GM21717 (cell line): ENCODE results near the gene OSBP2.

Experiments used
- ATAC-seq: cut with Tn5 transposase; IDR thresholded peaks from one replicate; pipeline ENCODE4 v1.9.1; 2021; ENCODE audit warnings: mild to moderate bottlenecking, moderate library complexity; ENCODE audit not compliant: unreplicated experiment

Gene OSBP2

DNA sequence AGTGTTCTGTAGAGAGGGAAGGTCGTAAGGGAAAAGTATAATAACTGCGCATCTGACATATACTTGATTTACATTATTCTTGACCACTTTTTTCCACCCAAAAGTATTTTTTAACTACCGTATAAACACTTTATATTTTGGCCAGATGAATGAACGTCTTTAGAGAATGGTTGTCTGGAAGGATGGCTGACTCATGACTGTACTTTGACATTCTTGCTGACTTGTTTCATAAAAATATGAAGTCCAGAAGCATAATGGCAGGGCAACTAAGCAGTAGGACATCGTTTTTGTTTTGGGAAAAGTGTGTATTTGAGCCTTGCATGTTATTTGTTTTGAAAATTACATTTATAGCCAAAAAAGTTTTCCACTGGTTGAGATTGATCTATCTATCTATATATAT, 110.0 kb downstream of the OSBP2 start:
- ATAC-seq = no peak

DNA sequence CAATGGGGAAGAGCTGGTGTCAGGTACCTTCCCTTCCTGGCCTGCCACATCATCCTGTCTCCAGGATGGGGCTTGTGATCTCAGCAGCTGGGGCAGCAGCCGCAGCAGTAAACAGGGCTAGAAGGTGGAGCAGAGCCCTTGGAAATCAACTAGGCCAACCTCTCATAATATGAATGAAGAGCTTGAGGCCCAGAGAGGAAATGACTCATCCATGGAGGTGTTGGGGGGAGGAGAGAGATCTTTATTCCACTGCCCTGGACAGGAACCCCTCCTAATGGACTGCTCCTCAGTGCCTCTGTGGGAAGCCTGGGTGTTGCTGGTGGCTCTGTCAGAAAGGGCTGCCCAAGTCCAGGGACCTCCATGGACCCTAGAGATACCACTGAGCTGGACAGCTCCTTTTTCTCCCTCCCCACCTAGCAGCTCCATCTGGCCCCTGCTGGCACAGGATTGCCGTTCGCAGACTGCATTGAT, 111.8 kb downstream of the OSBP2 start:
- ATAC-seq = no peak

DNA sequence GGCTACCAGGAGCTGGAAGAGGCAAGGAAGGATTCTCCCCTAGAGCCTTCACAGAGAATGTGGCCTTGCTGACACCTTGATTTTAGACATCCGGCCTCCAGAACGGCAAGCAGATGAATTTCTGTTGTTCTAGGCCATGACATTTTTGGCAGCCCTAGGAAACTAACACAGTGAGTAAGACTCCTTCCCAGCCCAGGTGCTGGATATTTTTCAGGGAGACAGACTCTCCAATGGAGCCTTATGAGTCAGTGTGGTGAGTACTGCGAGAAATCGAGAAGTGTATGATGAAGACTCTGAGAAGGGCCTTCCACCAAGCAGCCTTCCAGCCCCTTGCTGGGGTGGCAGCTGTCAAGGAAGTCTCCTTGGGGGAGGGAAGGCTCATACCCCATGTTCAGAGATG, 114.4 kb downstream of the OSBP2 start:
- no peak for ATAC-seq

DNA sequence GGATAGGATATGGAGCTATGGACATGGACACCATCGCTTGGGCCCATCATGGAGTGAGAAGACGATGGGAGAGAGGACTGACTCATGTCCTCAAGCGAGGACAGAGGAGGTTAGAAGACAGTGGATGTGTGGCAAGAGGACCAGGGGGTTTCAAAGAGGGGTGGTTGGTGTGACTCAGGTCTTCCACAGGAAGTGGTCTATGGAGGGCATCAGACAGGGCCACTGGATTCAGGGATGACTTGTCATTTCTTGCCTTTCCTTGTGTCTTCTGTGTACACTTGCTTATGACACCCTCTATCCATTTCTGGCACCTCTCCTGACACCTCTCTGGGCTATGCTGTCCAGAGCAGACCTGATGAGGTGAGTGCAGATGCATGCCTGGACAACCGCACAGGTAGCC, 115.4 kb downstream of the OSBP2 start:
- ATAC-seq = no peak

DNA sequence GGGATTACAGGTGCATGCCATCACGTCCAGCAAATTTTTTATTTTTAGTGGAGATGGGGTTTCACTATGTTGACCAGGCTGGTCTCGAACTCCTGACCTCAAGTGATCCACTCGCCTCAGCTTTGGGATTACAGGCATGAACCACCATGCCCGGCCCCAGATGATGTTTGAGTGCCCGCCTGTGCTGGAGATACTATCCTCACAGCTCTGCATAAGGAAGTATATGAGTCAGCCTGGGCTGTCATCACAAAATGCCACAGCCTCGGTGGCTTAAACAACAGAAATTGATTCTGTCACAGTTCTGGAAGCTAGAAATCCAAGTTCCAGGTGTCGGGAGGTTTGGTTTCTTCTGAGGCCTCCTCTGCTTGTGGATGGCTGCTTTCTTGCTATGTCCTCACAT, 119.3 kb downstream of the OSBP2 start:
- ATAC-seq = no peak

DNA sequence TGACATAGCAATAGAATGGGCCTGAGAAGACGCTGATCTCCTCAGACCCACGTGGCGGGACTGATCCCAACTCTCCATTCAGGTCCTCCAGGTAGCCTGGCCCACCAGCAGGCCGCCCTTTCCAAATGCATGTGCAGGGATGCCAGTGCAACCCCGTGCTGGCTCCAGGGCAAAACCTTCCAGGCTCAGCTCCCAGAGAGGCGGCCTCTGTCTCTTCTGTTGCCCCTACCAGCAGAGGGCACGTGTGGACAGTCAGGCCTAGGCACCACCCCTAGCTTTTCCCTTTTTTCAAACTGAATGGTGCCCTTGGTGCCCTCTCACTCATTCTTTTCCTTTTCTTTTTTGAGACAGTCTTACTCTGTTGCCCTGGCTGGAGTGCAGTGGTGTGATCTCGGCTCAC, 121.7 kb downstream of the OSBP2 start:
- ATAC-seq = no peak

DNA sequence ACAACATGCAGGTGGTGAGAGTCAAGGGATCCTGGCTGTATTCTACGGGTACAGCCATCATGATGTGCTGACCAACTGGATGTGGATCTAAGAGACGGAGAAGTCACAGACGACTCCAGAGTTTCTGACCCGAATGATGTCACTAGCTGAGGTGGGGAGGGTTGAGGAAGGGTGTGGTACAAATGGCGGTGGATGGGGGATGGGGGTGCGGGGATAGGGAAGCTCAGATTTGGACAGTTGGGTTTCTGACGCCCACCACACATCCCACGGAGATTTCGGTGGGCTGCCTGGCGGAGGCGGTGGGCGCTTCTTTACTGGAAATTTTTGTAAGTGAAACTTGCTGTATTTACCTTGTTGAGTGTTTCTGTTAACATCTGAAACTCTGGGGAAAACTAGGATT, 126.7 kb downstream of the OSBP2 start:
- no peak for ATAC-seq

DNA sequence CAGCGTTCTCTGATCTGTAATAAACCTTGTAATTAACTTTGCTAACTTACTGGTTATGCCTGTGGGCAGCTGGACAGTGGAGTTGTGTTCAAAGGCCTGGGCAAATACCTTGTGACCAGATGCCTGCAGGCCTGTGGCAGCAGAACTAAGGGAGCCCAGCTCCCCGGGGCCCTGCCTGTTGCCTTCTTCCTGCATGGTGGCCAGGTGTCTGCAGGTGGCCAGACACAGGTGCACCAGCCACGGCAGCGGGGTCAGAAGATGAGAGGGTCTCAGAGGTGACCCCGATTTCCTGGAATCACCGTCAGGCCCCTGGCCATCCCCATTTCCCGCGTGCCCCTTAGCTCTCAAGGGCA, 127.2 kb downstream of the OSBP2 start:
- no peak for ATAC-seq

DNA sequence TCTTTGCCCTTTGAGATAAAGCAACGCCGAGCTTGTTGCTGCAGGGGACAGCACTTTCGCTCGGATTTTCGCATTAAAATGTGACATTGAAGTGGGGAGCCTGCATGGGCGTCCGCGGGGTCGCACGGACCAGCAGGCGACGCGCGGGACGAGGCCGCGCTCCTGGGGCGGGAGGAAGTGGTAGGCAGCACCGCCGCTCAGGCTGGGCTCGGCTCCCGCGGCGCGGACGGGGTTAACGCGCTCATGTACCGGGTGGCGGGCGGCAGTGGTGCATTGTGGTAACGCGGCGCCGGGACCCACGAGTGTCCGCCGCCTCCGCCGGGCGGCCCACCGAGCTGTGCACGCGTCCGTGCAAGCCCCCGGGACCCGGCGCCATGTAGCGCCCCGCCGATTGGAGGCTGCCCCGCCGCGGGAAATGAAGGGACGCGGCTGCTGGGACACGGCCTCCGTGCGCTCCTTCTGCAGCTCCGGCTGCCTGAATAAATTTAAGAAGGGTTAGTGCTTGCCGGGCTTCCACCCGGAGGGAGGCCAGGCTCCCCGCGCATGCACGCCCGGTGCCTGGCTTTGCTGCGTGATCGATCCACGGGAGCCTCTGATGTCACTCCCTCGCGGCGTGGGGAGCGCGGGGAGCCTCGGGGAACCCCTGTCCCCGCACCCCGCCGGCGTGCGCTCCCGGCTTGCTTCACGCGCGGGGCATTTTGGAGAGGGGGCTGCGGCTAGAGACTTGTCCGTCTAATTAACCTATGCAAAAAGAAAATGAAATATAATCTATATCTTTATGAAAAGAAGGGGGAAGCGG, 127.7 kb downstream of the OSBP2 start:
- ATAC-seq = no peak

DNA sequence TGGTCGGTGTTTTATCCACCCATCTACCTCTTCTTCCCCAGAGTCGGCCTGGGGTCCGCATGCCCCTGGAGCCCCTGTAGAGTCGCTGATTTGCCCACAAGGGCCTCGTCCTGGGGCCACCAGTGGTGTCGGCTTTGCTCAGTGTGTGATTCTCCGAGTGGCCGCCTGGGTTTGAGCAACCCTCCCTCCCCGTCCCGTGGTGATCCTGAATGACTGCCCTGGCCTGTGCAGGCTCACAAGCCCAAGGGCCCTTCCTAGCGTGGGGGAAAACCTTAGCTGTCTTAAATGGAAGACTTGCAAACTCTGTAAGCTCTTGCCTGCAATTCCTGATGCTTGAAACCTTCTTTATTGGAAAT, 128.3 kb downstream of the OSBP2 start:
- ATAC-seq = no peak

DNA sequence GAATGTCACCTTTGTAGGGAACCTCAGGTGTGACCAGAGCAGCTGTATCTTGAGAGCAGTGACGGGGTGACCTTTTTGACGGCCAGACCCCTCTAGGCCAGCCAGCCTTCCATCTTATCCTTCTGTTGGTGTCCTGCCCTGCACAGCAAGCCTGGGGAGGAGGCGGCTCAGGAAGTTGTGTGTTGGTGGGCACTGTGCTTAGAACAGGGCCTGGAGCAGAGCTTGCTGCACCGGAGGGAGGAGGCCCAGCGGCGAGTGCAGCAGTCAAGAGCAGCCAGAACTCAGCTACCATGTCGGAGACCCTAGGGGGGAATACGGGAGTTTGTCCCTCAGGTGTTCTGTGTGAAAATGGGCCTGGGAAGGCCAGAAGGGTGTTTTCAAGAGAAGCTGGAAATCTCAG, 129.4 kb downstream of the OSBP2 start:
- no peak for ATAC-seq

DNA sequence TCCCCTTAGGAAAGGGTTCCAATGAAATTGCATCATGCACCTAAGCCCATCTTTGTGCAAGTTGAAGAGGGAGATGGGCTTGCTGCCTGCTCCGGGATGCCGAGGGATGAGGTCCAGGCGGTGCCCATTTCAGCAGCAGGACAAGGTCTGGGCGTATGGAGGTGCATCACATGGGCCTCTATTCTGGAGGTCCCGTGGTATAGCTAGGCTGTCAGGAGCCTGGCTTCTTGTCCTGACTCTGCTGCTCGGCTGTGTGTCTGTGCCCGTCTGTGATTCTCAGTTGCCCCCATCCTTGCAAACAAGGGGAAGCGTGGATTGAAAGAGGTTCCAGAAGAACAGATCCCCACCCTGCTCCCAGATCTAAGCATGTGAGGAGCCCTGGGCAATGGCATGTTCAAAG, 130.0 kb downstream of the OSBP2 start:
- ATAC-seq = no peak

DNA sequence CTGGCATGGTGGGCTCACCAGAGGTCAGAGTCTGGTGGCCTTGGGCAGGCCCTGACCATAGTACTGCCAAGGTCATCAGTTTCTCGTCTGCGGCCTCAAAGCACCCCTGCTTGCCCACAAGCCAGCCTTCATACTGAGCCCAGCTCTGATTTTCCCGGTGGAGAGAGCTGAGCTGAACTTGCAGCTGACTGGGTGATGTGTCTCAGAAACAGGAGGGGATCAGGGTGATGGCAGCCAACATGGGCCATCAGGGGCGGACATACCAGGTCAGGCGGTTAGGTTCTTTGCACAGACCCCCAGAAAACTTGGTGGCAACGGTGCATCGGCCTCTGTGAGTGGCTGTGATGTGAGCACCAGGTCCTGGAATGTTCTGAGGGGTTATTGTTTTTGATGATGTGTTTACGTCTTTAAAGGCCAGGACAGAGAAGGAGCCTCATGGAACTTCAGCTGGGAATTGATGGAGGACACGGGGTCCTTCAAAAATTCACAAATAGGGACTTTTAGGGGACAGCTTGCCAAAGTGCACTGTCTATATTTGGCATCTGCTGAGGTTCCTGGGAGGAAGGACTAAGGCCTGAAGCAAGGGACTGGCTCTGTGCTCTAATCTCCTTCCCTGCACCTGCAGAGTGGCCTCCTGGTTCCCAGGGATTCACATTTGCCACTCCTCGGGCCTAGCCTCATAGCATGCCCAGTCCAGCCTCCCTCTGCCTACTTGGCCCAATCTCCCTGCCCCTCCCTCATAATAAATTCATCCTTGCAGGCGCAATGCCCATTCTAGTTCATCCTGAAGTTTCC, 131.2 kb downstream of the OSBP2 start:
- no peak for ATAC-seq

DNA sequence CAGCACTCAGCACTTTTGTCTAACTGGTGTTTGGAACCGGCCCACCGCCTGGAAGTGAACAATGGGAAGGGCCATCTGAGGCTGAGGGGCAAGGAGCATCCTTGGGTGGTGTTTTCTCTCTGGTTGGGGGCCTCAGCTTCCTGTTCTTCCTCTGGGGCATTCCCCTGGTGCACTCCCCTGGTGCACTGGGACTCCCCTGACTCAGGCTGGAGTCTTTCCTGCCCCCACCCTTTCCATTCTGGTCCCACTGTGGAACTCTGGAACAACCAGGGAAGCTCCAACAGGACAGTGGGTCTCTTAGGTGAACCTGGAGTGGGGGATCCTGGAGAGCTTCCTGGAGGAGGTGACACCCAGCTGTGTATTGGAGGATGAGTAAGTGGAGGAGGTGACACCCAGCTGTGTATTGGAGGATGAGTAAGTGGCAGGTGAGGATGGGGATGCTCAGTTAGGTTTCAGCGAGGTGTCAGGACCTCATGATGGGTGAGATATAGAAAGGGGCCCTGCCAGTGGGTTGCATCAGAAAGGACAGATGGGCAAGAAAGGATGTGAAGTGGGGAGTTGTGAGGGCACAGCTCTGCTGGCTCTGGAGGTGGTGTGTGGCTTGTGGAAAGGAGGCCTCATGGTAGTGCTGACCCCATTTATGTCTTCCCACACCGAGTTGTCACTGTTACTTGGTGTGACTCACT, 132.1 kb downstream of the OSBP2 start:
- ATAC-seq = no peak

DNA sequence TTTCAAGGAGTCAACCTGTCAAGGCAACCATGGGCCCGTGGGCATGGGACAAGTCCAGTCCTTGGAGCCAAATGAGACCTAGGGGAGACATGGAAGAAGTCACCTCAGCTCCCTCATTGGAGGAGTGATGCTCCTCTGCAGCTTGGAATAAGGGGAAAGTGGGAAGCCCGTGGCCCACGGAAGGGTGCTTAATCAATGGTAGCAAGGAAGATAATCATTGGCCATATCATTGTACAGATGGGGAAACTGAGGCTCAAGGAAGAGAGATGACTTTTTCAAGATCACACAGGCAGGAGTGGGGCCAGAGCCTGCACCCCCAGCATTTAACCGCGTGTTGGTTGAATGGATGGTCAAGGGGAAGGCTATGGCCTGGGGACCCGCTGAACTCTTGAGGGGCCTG, 133.0 kb downstream of the OSBP2 start:
- ATAC-seq = no peak

DNA sequence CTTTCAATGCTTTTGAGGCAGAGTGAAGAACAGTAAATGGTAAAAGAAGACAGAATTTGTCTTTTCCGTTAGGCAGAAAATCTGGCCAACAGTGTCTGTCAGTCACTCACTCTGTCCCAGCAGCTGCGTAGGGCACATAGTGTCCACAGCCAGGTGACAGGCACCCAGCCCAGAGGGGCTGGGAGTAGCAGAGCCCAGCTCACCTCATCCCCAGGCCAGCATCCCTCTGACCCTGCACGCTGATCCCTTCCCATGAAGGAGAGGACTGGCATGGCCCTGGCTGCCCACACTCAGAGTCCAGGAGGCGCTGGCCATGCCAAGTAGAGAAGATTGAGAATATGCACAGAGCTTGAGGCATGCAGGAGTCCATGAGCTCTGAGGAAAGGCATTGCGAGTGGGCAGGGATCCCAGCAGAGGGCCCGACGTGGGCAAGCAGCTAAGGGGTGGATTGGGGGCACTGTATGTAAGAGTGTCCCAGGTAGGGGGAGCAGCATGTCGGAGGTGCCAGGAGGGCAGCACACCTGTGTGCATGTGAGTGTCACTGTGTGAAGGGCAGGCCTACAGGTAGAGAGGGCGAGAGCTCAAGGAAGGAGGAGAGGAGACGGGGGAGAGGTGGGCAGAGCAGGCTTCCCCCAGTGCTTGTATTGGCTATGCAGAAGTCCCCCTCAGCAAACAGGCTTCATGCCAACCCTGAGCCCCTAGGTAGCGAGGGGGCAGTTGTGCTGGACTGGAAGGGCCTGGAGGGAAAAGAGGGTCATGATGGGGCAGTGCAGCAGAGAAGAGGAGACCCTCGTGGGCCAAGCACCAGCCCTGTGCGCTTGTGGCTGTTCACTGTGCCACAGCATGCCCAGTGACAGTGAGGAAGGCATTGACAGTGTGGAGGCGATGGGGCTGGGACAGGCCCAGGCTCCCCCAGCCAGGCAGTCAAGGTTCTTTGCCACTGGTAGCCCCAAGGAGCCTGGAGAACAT, 133.8 kb downstream of the OSBP2 start:
- no peak for ATAC-seq

DNA sequence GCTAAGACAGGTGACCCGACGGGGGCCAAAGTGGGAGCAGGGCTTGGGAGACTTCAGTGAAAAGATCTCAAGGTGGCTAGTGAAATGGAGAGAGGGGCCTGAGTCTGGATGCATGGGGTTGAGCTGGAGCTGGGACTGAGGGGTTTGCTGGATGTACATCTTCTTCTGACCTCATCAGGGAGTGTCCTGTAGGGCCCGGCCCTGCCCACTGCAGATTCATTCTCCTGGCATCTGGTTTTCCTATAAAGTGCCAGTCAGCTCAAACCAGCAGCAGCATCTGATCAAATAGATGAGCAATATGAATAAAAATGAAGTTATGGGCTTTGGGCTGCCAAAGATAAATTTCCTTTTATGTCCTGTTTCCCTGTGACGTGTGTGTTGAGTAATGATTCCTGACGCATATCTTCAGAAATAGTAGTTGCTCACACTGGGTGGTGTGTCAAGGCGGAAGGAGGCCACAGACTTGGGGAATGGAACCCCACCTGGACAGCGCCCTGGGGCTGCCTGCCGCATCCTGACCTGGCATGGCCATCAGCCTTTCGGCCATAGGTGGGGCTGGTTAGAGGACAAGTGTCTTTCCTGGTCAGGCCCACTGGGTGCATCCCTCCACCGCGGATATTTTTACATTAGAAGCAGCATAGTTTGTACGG, 135.4 kb downstream of the OSBP2 start:
- ATAC-seq = no peak

DNA sequence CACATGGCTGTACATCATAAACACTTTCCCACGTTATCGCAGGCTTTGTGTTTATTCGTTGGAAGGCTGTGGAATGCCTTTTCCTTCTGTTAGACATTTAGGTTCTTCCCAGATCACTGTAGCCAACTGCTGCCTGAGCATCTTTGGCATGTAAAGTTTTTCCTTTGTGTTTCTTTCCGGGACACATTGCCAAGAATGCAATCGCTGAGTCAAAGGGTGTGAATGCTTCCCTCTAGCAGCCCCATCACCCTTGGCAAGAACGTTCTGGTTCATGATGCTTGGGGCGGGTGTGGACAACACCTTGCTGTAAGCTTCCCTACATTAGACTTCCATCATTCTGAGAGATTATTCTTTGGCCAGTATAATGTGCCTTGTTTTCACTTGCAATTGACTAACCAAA, 136.2 kb downstream of the OSBP2 start:
- ATAC-seq = no peak

DNA sequence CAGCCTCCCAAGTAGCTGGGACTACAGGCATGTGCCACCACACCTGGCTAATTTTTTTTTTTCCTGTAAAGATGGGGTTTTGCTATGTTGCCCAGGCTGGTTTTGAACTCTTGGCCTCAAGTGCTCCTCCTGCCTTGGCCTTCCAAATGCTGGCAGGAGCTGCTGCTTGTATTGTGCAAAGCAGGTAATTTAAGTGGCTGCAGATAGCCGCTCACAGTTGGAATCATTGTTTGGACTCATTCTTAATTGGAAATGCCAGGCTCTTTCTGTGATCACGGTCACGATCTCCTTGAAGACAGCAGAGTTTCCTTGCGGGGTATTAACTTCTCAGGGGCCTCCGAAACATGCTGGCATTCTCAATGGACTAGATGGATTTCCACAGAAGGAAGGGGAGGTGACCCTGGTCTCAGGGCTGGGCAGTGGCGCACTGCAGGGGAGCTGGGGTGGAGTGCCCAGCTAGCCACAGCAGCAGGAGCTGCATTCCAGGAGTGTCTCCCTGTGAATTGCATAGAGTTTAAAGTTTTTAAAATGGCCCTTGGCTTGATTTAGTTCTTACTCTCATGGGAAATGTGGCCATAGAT, 137.8 kb downstream of the OSBP2 start:
- no peak for ATAC-seq

DNA sequence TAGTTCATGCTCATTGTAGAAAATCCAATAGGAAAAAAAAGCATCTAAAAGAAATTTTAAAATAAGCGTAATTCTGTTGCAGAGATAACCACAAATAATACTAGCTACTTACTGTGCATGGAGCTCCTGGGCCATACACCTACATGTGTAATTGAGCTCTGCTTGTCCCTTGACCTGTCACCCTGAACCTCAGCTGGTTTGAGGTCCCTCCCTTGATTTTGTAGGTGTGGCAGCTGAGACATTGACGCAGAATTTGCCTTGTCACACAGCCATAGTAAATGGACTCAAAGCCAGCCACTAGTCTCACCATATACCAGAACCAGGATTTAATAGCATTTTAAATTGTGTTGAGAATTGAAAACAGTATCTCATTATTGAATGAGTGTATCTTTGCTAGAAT, 138.6 kb downstream of the OSBP2 start:
- no peak for ATAC-seq
